Ishikawa (cell line): ENCODE measurements around the gene PRKACA.

ENCODE experiments used
- CEBPB ChIP-seq: IDR thresholded peaks from 2 replicates; pipeline ENCODE4 v1.6.1; 2012
- CREB1 ChIP-seq: IDR thresholded peaks from 2 replicates; pipeline ENCODE4 v1.6.1; 2012; ENCODE audit warnings: low read depth
- EGR1 ChIP-seq: IDR thresholded peaks from 2 replicates; pipeline ENCODE4 v1.6.1; 2012
- EP300 ChIP-seq: IDR thresholded peaks from 2 replicates; pipeline ENCODE4 v1.6.1; 2012; ENCODE audit warnings: borderline replicate concordance
- FOXM1 ChIP-seq: IDR thresholded peaks from 2 replicates; pipeline ENCODE4 v1.6.1; 2012; ENCODE audit warnings: low read depth, borderline replicate concordance
- MAX ChIP-seq: IDR thresholded peaks from 2 replicates; pipeline ENCODE4 v1.6.1; 2012
- NFIC ChIP-seq: IDR thresholded peaks from 2 replicates; pipeline ENCODE4 v1.6.1; 2012
- RAD21 ChIP-seq: IDR thresholded peaks from 2 replicates; pipeline ENCODE4 v1.6.1; 2012; ENCODE audit warnings: low read depth
- TAF1 ChIP-seq: IDR thresholded peaks from 2 replicates; pipeline ENCODE4 v1.6.1; 2012; ENCODE audit warnings: low read depth, mild to moderate bottlenecking
- TCF12 ChIP-seq: IDR thresholded peaks from 2 replicates; pipeline ENCODE4 v1.6.1; 2012; ENCODE audit warnings: low read depth
- TEAD4 ChIP-seq: IDR thresholded peaks from 2 replicates; pipeline ENCODE4 v1.6.1; 2012
- YY1 ChIP-seq: IDR thresholded peaks from 2 replicates; pipeline ENCODE4 v1.6.1; 2012; ENCODE audit warnings: low read depth
- ZBTB7A ChIP-seq: IDR thresholded peaks from 2 replicates; pipeline ENCODE4 v1.6.1; 2012; ENCODE audit warnings: low read depth
- TF ChIP-seq, protein P1 (sequence below): IDR thresholded peaks from 2 replicates; pipeline ENCODE4 v1.6.1; 2012
- TF ChIP-seq, protein P2 (sequence below): IDR thresholded peaks from 2 replicates; pipeline ENCODE4 v1.6.1; 2012; ENCODE audit warnings: low read depth, mild to moderate bottlenecking

PRKACA gene

GRCh38 chr19:14090509-14091080 is 27.0 kb downstream of the PRKACA start, which contains the start of gene SAMD1:
TSS of gene SAMD1 (minus strand) at chr19:14090751.
- TF ChIP-seq CREB1, result no peak
- TF ChIP-seq FOXM1, result no peak
- no peak for TF ChIP-seq TCF12
- no peak for TF ChIP-seq TAF1
- no peak for TF ChIP-seq MAX
- no peak for TF ChIP-seq RAD21
- TF ChIP-seq EGR1, result no peak
- no peak for TF ChIP-seq ZBTB7A
- no peak for TF ChIP-seq YY1
- TF ChIP-seq CEBPB, result no peak
- no peak for TF ChIP-seq TEAD4
- TF ChIP-seq, protein P1, sequence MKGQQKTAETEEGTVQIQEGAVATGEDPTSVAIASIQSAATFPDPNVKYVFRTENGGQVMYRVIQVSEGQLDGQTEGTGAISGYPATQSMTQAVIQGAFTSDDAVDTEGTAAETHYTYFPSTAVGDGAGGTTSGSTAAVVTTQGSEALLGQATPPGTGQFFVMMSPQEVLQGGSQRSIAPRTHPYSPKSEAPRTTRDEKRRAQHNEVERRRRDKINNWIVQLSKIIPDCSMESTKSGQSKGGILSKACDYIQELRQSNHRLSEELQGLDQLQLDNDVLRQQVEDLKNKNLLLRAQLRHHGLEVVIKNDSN, result no peak
- TF ChIP-seq EP300, result no peak
- TF ChIP-seq, protein P2, sequence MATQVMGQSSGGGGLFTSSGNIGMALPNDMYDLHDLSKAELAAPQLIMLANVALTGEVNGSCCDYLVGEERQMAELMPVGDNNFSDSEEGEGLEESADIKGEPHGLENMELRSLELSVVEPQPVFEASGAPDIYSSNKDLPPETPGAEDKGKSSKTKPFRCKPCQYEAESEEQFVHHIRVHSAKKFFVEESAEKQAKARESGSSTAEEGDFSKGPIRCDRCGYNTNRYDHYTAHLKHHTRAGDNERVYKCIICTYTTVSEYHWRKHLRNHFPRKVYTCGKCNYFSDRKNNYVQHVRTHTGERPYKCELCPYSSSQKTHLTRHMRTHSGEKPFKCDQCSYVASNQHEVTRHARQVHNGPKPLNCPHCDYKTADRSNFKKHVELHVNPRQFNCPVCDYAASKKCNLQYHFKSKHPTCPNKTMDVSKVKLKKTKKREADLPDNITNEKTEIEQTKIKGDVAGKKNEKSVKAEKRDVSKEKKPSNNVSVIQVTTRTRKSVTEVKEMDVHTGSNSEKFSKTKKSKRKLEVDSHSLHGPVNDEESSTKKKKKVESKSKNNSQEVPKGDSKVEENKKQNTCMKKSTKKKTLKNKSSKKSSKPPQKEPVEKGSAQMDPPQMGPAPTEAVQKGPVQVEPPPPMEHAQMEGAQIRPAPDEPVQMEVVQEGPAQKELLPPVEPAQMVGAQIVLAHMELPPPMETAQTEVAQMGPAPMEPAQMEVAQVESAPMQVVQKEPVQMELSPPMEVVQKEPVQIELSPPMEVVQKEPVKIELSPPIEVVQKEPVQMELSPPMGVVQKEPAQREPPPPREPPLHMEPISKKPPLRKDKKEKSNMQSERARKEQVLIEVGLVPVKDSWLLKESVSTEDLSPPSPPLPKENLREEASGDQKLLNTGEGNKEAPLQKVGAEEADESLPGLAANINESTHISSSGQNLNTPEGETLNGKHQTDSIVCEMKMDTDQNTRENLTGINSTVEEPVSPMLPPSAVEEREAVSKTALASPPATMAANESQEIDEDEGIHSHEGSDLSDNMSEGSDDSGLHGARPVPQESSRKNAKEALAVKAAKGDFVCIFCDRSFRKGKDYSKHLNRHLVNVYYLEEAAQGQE, result no peak
- TF ChIP-seq NFIC, result no peak

DNA sequence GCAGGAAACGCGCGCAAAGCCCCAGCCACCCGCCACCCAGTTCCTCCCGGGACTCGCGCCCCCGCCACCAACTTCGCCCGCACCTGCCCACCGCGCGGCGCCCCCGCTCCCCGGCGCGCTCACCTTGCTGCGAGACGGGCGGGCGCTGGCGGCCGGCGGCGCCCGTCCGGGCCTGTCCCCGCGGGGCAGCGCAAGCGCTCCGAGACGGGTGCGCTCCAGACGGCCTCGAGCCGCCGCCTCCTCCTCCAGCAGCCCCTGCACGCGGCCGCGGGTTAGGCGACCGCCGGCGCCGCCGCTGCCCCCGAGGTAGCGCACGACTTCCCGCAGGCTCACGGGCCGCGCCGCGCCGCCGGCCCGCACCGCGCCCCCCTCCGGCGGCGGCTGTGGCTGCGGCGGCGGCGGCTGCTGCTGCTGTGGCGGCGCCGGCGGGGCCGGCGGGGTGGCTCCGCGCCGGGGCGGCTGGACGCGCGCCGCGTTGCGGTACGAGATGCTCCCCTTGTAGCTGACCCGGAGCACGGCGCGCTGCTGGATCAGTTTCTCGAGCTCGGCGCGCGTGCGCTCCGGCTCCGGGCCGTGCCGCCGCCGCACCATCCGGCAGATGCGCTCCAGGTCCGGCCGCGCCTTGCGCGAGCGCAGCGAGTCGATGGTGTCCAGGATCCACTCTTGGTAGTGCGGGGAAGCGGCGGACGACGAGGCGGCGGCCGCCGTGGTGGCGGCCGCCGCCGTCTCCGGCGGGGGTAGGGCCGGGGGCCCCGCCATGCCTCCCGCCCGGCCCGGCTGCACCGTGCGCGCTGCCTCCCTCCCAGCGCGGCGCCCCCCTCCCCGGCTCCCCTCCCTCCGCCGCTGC is 27.7 kb downstream of the PRKACA start:
- TF ChIP-seq TCF12 (no peak), TAF1 (no peak), MAX (no peak; the same call in 1 of the 2 replicates), FOXM1 (no peak), NFIC (no peak), EGR1 (no peak), TEAD4 (no peak), ZBTB7A (0 out of 2 replicates have a peak, but pooled peaks have one; percentile 41)

DNA sequence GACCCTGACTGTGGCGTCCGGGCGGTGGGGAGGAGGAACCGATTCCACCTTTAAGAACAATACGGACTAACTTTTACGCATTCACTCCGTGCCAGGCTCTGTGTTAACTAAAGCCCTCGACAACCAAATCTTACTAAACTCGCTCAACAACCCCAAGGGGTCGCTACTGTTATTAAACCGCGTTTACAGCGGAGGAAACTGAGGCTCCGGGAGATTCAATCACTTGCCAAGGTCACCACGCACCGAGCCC is 28.2 kb downstream of the PRKACA start:
- no peak for TF ChIP-seq RAD21
- TF ChIP-seq EP300, result no peak
- TF ChIP-seq, protein P1, result no peak
- no peak for TF ChIP-seq TAF1
- TF ChIP-seq ZBTB7A, result no peak
- TF ChIP-seq TEAD4, result no peak
- no peak for TF ChIP-seq TCF12
- TF ChIP-seq FOXM1, result no peak
- TF ChIP-seq EGR1, result no peak
- no peak for TF ChIP-seq MAX
- no peak for TF ChIP-seq NFIC
- TF ChIP-seq YY1, result no peak
- TF ChIP-seq CREB1, result no peak
- no peak for TF ChIP-seq CEBPB

GRCh38 chr19:14088634-14089411 is 28.7 kb downstream of the PRKACA start:
- no peak for TF ChIP-seq ZBTB7A
- TF ChIP-seq TEAD4, result no peak
- TF ChIP-seq NFIC, result no peak
- TF ChIP-seq TAF1, result no peak
- no peak for TF ChIP-seq MAX
- no peak for TF ChIP-seq CREB1
- no peak for TF ChIP-seq FOXM1
- no peak for TF ChIP-seq TCF12
- TF ChIP-seq YY1, result no peak

- no peak for TF ChIP-seq YY1
- TF ChIP-seq TCF12, result no peak
Measured at GRCh38 chr19:14086098-14086497, 31.5 kb downstream of the PRKACA start.

DNA sequence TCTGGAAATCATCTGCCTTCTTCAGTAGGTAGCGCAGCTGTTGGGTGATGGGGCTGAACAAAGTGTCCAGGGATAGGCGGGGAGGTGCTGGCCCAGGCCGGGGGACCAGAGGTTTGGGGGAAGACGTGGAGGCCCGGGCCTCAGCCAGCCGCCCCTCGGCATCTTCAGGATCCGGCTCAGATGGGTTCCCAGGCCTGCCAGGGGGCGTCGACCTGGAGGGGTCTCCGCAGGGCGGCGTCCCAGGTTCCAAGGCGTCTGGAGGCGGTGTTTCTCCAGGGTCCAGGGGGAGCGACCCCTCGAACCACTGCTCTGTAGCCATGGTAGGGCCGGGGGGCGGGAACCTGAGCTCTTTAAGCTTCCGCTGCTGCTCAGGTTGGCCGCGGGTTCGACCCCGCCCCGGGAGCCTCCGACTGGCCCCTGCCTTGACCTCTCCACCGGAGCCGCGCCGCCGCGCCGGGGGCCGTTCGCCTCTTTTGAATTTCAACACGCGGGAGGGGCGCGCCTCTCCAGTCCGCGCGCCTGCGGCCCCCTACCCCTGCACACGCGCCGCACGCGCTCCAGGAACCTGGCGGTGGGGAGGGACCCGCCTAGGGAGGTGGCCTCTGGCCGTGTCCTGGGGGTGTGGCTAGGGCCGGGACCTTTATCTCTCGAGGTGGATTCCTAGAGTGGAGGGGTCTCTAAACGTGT is 32.1 kb downstream of the PRKACA start, which contains the start of gene C19orf67:
Gene C19orf67, minus strand, starts transcription at position 475 of the 687 bp plus-strand sequence. Its CDS starts 156 bp downstream, at position 319.
- TF ChIP-seq, protein P1, result no peak
- TF ChIP-seq CEBPB, result no peak
- TF ChIP-seq YY1, result no peak
- no peak for TF ChIP-seq TEAD4
- TF ChIP-seq TAF1, result no peak
- no peak for TF ChIP-seq FOXM1
- TF ChIP-seq RAD21, result no peak
- TF ChIP-seq TCF12, result no peak
- no peak for TF ChIP-seq EGR1
- no peak for TF ChIP-seq CREB1
- no peak for TF ChIP-seq MAX
